CD14-positive monocyte (primary cell): ENCODE data around the gene MMP1. TPM values are rescaled to one million over a fixed set of nuclear protein-coding genes. Genes with fewer than 3 reads are reported as not detected.

Experiments
- DNase-seq, 3 donors: peaks; one replicate each; pipeline ENCODE4 v3.0.0-alpha.2; 2011 to 2022
- H2AFZ ChIP-seq: 2 replicates; pipeline ENCODE4 v1.6.0; 2012; ENCODE audit warnings: mild to moderate bottlenecking, low read depth, low read length, inconsistent platforms; ENCODE audit not compliant: insufficient read depth, poor library complexity, severe bottlenecking
- H3K27ac ChIP-seq, 2 donors: 1 replicate in 1 of 2; 2 replicates in 1 of 2; pipeline ENCODE4 v1.5.1; 2012 to 2013; ENCODE audit warnings: low read length in 2 of 2, control low read depth in 1 of 2, inconsistent platforms in 1 of 2, low read depth in 1 of 2, mild to moderate bottlenecking in 1 of 2
- H3K27me3 ChIP-seq, 2 donors: one replicate each; pipeline versions ENCODE4 v1.6.0 to v1.6.1; 2011 to 2013; ENCODE audit warnings: low read length in 2 of 2; ENCODE audit not compliant: control insufficient read depth in 2 of 2, insufficient read depth in 2 of 2
- H3K36me3 ChIP-seq, 2 donors: replicated peaks in 1 of 2; 1 replicate in 1 of 2; 2 replicates in 1 of 2; pipeline versions ENCODE4 v1.5.1 to v1.6.1; 2012 to 2013; ENCODE audit warnings: low read length in 2 of 2, control low read depth in 1 of 2, inconsistent platforms in 1 of 2, mild to moderate bottlenecking in 1 of 2; ENCODE audit not compliant: insufficient read depth in 2 of 2, control insufficient read depth in 1 of 2
- H3K4me1 ChIP-seq, 2 donors: 1 replicate in 1 of 2; 2 replicates in 1 of 2; pipeline versions ENCODE4 v1.5.1 to v1.6.1; 2012 to 2013; ENCODE audit warnings: low read length in 2 of 2, control low read depth in 1 of 2, inconsistent platforms in 1 of 2, mild to moderate bottlenecking in 1 of 2, moderate library complexity in 1 of 2; ENCODE audit not compliant: insufficient read depth in 2 of 2, control insufficient read depth in 1 of 2
- H3K4me2 ChIP-seq: replicated peaks from 2 replicates; pipeline ENCODE3; 2012; ENCODE audit warnings: low read length, moderate library complexity, mild to moderate bottlenecking; ENCODE audit not compliant: poor library complexity, severe bottlenecking; ENCODE audit errors: extremely low read depth
- H3K4me3 ChIP-seq, 3 experiments: fragments of 200-600 bp in 1 of 3; sonication (generic) in 1 of 3; replicated peaks in 1 of 3; 1 replicate in 2 of 3; 2 replicates in 1 of 3; pipeline ENCODE4 v1.5.1; 2011 to 2013; ENCODE audit warnings: low read length in 3 of 3, mild to moderate bottlenecking in 3 of 3, control low read depth in 2 of 3, low read depth in 2 of 3, inconsistent platforms in 1 of 3, moderate library complexity in 1 of 3
- H3K79me2 ChIP-seq: 2 replicates; pipeline ENCODE4 v1.6.0; 2012; ENCODE audit warnings: mild to moderate bottlenecking, control low read depth, inconsistent platforms, low read length, moderate library complexity; ENCODE audit not compliant: insufficient read depth
- H3K9ac ChIP-seq: 2 replicates; pipeline ENCODE4 v1.6.0; 2017; ENCODE audit warnings: low read length, mild to moderate bottlenecking; ENCODE audit not compliant: insufficient read depth, poor library complexity, severe bottlenecking
- H3K9me3 ChIP-seq, 2 donors: replicated peaks in 1 of 2; 1 replicate in 1 of 2; 2 replicates in 1 of 2; pipeline versions ENCODE4 v1.5.1 to v1.6.1; 2012 to 2013; ENCODE audit warnings: low read length in 2 of 2, control low read depth in 1 of 2; ENCODE audit not compliant: control insufficient read depth in 1 of 2, insufficient read depth in 1 of 2
- H4K20me1 ChIP-seq: 2 replicates; pipeline ENCODE4 v1.6.0; 2012; ENCODE audit warnings: mild to moderate bottlenecking, low read length, control low read depth, moderate library complexity; ENCODE audit not compliant: insufficient read depth
- H3K27ac Mint-ChIP-seq, 7 donors: one replicate each; pipeline ENCODE4 v1.8.0; 2020; ENCODE audit warnings: mild to moderate bottlenecking in 7 of 7, mixed read lengths in 7 of 7, moderate library complexity in 6 of 7, inconsistent platforms in 2 of 7
- H3K27me3 Mint-ChIP-seq, 3 donors: one replicate each; pipeline ENCODE4 v1.8.0; 2021 to 2022; ENCODE audit warnings: low read depth in 3 of 3, mild to moderate bottlenecking in 3 of 3, mixed read lengths in 3 of 3, moderate library complexity in 3 of 3, inconsistent platforms in 1 of 3
- H3K36me3 Mint-ChIP-seq, 2 donors: one replicate each; pipeline ENCODE4 v1.8.0; 2020; ENCODE audit warnings: mixed read lengths in 2 of 2, inconsistent platforms in 1 of 2, mild to moderate bottlenecking in 1 of 2
- H3K4me1 Mint-ChIP-seq: one replicate; pipeline ENCODE4 v1.8.0; 2020; ENCODE audit warnings: mild to moderate bottlenecking, mixed read lengths
- H3K4me3 Mint-ChIP-seq, 2 donors: one replicate each; pipeline ENCODE4 v1.8.0; 2020; ENCODE audit warnings: mild to moderate bottlenecking in 2 of 2, mixed read lengths in 2 of 2, moderate library complexity in 1 of 2
- H3K9me3 Mint-ChIP-seq, 7 donors: one replicate each; pipeline ENCODE4 v1.8.0; 2020 to 2022; ENCODE audit warnings: mixed read lengths in 7 of 7, mild to moderate bottlenecking in 6 of 7, moderate library complexity in 6 of 7, inconsistent platforms in 2 of 7
- CTCF ChIP-seq: fragments of 200-600 bp; IDR thresholded peaks from one replicate; pipeline ENCODE4 v1.8.0; 2022; ENCODE audit warnings: antibody characterized with exemption, mild to moderate bottlenecking
- WGBS: methylation state at CpG from one replicate; pipeline ENCODE4 v1.1.5; 2013; ENCODE audit warnings: missing lambda C conversion rate; ENCODE audit not compliant: insufficient coverage; 5-methylcytosine and 5-hydroxymethylcytosine counted together
- intact Hi-C, 2 donors: fragments of 100-400 bp; cut with micrococcal nuclease; formaldehyde crosslinking; loops; one replicate each; pipeline versions ENCODE4 v1.15.0 to v1.15.1; 2023
- polyA plus RNA-seq, 3 donors: library from polyadenylated mRNA; depleted of rRNA in 1 of 3; unstranded in 2 of 3; stranded (reverse) in 1 of 3; fragments of 300-500 nt in 2 of 3; fragments of >200 nt in 1 of 3; fragmentation: Illumina TruSeq in 2 of 3; gene quantifications; 1 replicate in 2 of 3; 2 replicates in 1 of 3; pipeline ENCODE4 v1.2.3, GENCODE V29; 2012 to 2021

MMP1 gene
- polyA plus RNA-seq, 3 donors: not detected

GRCh38 chr11:102773386-102773785 is 24.6 kb downstream of the MMP1 start:
- no peak overlapping the region for H3K9ac ChIP-seq
- no peak overlapping the region for H3K4me3 ChIP-seq
- H3K4me2 ChIP-seq: no peak overlapping the region
- no peak overlapping the region for H2AFZ ChIP-seq
- H3K4me1 ChIP-seq: no peaks in the 10 kb centered on the region
- H3K9me3 ChIP-seq: no peaks in the 10 kb centered on the region
- no peaks in the 10 kb centered on the region for H3K36me3 Mint-ChIP-seq
- no peak for DNase-seq
- no peak overlapping the region for H3K4me3 Mint-ChIP-seq
- no peak overlapping the region for H3K27ac Mint-ChIP-seq
- H3K27me3 ChIP-seq: peaks cover 0 to 8% of the 10 kb centered on the region in 2 donors
- no peaks in the 10 kb centered on the region for H3K79me2 ChIP-seq
- H3K9me3 Mint-ChIP-seq: no peaks in the 10 kb centered on the region
- no peak for TF ChIP-seq CTCF
- intact Hi-C loops: no loop called here
- WGBS: 94% methylated on average over 4 of the region's 4 CpGs
- no peak overlapping the region for H3K27ac ChIP-seq
- H3K4me1 Mint-ChIP-seq: no peaks in the 10 kb centered on the region
- H4K20me1 ChIP-seq: no peaks in the 10 kb centered on the region
- no peaks in the 10 kb centered on the region for H3K36me3 ChIP-seq
- H3K27me3 Mint-ChIP-seq: peaks cover 8 to 19% (median 18%) of the 10 kb centered on the region in 3 donors

- Mint-ChIP-seq H3K36me3 (no peaks in the 10 kb centered on the region), H3K27me3 (peaks cover 8 to 25% (median 22%) of the 10 kb centered on the region in 3 donors), H3K27ac (no peak overlapping the region), H3K4me3 (no peak overlapping the region), H3K9me3 (peaks cover 0 to 5% (median 2%) of the 10 kb centered on the region in 7 donors), H3K4me1 (no peaks in the 10 kb centered on the region)
- H3K79me2 ChIP-seq: no peaks in the 10 kb centered on the region
- intact Hi-C loops: no loop called here
- H2AFZ ChIP-seq: no peak overlapping the region
- no CpG with 5 or more reads among the region's 1 CpG for WGBS
- H3K4me1 ChIP-seq: no peaks in the 10 kb centered on the region
- no peak for TF ChIP-seq CTCF
- no peaks in the 10 kb centered on the region for H4K20me1 ChIP-seq
- no peak overlapping the region for H3K4me2 ChIP-seq
- H3K27me3 ChIP-seq: peaks cover 2 to 11% of the 10 kb centered on the region in 2 donors
- H3K27ac ChIP-seq: no peak overlapping the region
- DNase-seq: no peak
- H3K4me3 ChIP-seq: no peak overlapping the region
- no peaks in the 10 kb centered on the region for H3K36me3 ChIP-seq
- H3K9ac ChIP-seq: no peak overlapping the region
- H3K9me3 ChIP-seq: no peaks in the 10 kb centered on the region
These were observed 26.6 kb downstream of the MMP1 start for GRCh38 chr11:102771351-102771750.
